Effector memory CD8-positive, alpha-beta T cell (primary cell): ENCODE data around the gene RFPL3.
"Not testable (repeated sequence)": the region's sequence is repeated elsewhere in the genome, so short reads cannot be mapped to it uniquely, and the experiment has no call there.

Experiments
- ATAC-seq: fragments of 150-1000 bp; cut with Tn5 transposase; replicated peaks from 2 replicates; pipeline ENCODE4 v1.10.0; 2021; ENCODE audit warnings: mild to moderate bottlenecking, moderate library complexity
- DNase-seq, 3 experiments: peaks; one replicate each; pipeline ENCODE4 v3.0.0; 2021
- H3K27ac Mint-ChIP-seq, 2 donors: one replicate each; pipeline ENCODE4 v1.8.0; 2022; ENCODE audit warnings: mild to moderate bottlenecking in 2 of 2, mixed read lengths in 2 of 2, moderate library complexity in 2 of 2
- H3K27me3 Mint-ChIP-seq, 2 donors: one replicate each; pipeline ENCODE4 v1.8.0; 2022; ENCODE audit warnings: mixed read lengths in 2 of 2
- H3K36me3 Mint-ChIP-seq: one replicate; pipeline ENCODE4 v1.8.0; 2022; ENCODE audit warnings: mild to moderate bottlenecking, moderate library complexity, mixed read lengths; ENCODE audit not compliant: insufficient read depth
- H3K4me1 Mint-ChIP-seq, 2 donors: one replicate each; pipeline ENCODE4 v1.8.0; 2022; ENCODE audit warnings: low read depth in 2 of 2, mixed read lengths in 2 of 2
- H3K4me3 Mint-ChIP-seq, 2 donors: one replicate each; pipeline ENCODE4 v1.8.0; 2022; ENCODE audit warnings: mild to moderate bottlenecking in 2 of 2, mixed read lengths in 2 of 2, moderate library complexity in 2 of 2
- H3K9me3 Mint-ChIP-seq, 2 donors: one replicate each; pipeline ENCODE4 v1.8.0; 2022; ENCODE audit warnings: mixed read lengths in 2 of 2

The RFPL3 gene

DNA sequence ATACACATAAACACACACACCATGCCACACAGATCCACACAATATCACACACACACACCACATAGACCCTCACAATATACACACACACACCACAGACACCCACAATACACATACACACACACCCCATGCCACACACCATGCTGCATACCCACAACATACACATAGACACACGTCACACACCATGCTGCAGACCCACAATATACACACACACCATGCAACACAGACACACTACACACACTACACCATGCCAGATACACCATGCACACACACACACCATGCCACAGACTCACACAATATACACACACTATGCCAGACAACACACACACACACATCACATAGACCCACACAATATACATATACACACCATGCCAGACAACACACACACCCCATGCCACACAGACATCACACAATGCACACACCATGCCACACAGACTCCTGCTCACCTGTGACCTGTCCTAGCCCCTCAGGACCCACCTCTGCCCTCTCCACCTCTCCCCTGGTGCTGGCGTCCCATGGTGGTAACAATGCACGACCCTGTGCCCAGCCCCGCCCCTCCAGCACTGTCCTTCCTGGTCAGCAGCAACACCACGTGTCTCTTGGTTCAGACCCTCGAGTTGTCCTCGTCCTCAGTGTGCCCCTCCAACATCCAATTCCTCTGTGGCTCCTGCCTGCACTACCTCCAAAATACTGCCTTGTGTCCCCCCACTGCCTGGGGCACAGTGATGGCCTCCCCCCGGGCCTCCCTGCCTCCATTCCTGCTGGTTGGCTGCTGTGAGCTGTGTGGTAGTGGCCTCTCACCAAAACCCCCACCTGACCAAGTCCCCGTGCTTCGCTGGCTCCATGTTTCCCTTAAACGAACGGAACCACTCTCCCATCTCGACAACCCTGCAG, 23.7 kb upstream of the RFPL3 start:
- Mint-ChIP-seq H3K4me3 (no peak overlapping the region), H3K4me1 (no peaks in the 10 kb centered on the region), H3K9me3 (no peaks in the 10 kb centered on the region), H3K27ac (no peak overlapping the region), H3K36me3 (no peaks in the 10 kb centered on the region), H3K27me3 (peaks cover 32 to 77% of the 10 kb centered on the region in 2 donors)
- ATAC-seq (no peak), DNase-seq (no peak)

GRCh38 chr22:32334660-32335365, 22.9 kb upstream of the RFPL3 start:
- H3K4me1 Mint-ChIP-seq = no peaks in the 10 kb centered on the region
- DNase-seq (no peak), ATAC-seq (no peak)
- H3K27ac Mint-ChIP-seq = no peak overlapping the region
- no peaks in the 10 kb centered on the region for H3K9me3 Mint-ChIP-seq
- no peaks in the 10 kb centered on the region for H3K36me3 Mint-ChIP-seq
- H3K4me3 Mint-ChIP-seq = no peak overlapping the region
- peaks cover 36 to 85% of the 10 kb centered on the region in 2 donors for H3K27me3 Mint-ChIP-seq

DNA sequence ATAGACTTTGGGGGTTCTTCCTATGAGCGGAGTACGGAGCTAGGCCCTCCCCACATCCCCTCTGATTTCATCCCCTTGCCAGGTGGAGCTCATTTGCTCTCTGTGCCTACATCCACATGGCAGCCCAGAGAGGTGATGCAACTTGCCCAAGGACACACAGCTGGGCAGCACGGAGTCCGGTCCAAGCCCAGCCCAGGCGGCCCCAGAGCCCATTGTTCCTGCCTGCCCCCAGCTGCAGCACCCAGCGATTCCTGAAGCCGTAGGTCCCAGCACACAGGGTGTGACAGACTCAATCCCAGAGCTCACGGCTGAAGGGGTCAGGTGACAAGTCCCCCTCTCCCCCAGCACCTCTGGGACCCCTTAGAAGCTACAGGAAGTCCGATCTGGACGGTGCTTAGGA, 22.2 kb upstream of the RFPL3 start:
- no peak for DNase-seq
- Mint-ChIP-seq H3K27ac (no peak overlapping the region), H3K4me3 (no peak overlapping the region), H3K4me1 (no peaks in the 10 kb centered on the region), H3K27me3 (peaks cover 41 to 85% of the 10 kb centered on the region in 2 donors), H3K9me3 (no peaks in the 10 kb centered on the region), H3K36me3 (no peaks in the 10 kb centered on the region)
- ATAC-seq = no peak

DNA sequence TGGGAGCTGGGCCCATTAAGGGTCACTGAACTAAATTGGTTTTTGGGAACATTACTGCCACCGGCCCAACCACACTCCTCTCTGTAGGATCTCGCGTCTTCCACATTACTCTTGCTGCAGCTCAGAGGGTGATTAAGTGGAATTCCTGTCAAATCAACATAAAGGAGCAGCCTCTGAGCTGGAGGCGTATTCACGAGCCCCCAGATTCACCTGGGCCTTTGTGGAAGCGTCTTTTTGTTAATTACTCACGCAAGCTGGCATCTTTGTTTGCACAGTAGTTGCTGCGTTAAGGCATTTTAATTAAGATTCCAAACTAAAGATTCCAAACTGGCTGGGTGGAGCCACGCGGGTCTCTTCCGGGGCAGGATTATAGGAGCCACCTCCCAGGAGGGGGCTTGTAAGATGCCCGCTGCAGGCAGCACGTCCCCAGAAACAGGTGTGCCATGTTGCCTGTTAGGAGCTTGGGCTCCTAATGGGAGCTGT, 21.5 kb upstream of the RFPL3 start:
- DNase-seq (no peak), ATAC-seq (no peak)
- no peak overlapping the region for H3K27ac Mint-ChIP-seq
- H3K4me1 Mint-ChIP-seq = no peaks in the 10 kb centered on the region
- H3K9me3 Mint-ChIP-seq = no peaks in the 10 kb centered on the region
- H3K27me3 Mint-ChIP-seq = peaks cover 43 to 85% of the 10 kb centered on the region in 2 donors
- no peaks in the 10 kb centered on the region for H3K36me3 Mint-ChIP-seq
- H3K4me3 Mint-ChIP-seq = no peak overlapping the region

DNA sequence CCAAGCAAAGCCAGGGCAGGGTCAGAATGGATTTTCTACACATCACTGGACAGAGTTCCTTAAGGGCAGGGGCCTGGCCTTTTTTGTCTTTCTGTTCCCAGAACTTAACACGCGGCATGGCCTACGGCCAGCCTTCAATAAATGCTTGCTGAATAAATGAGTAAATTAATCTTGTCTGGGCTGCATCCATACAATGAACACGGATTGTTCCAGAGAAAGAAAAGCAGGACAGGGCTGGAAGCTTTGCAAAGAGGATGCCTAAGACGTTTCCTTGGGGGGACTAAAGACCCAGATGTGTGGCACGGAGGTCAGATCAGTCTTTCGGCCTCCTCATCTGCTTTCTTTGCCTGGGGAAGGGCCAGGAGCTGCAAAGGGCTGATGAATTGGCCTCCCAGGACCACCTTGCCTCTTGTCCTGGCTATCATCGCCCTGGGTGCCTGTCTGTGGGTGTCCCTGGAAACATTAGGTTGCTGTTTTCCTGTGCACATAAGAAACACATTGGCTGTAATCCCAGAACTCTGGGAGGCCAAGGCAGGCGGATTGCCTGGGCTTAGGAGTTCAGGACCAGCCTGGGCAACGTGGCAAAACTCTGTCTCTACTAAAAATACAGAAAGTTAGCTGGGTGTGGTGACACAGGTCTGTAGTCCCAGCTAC, 20.8 kb upstream of the RFPL3 start:
- DNase-seq (no peak), ATAC-seq (no peak)
- no peak overlapping the region for H3K4me3 Mint-ChIP-seq
- no peaks in the 10 kb centered on the region for H3K4me1 Mint-ChIP-seq
- no peak overlapping the region for H3K27ac Mint-ChIP-seq
- no peaks in the 10 kb centered on the region for H3K36me3 Mint-ChIP-seq
- peaks cover 49 to 90% of the 10 kb centered on the region in 2 donors for H3K27me3 Mint-ChIP-seq
- H3K9me3 Mint-ChIP-seq = no peaks in the 10 kb centered on the region

- not testable (repeated sequence) for DNase-seq, H3K4me1 Mint-ChIP-seq, H3K4me3 Mint-ChIP-seq, H3K9me3 Mint-ChIP-seq, ATAC-seq, H3K27ac Mint-ChIP-seq, H3K36me3 Mint-ChIP-seq
- H3K27me3 Mint-ChIP-seq = peaks cover 48 to 90% of the 10 kb centered on the region in 2 donors
Measured at GRCh38 chr22:32337425-32337824, 20.2 kb upstream of the RFPL3 start.

- H3K27me3 Mint-ChIP-seq = peaks cover 43 to 90% of the 10 kb centered on the region in 2 donors
Measured at GRCh38 chr22:32338757-32339156, 18.9 kb upstream of the RFPL3 start.

DNA sequence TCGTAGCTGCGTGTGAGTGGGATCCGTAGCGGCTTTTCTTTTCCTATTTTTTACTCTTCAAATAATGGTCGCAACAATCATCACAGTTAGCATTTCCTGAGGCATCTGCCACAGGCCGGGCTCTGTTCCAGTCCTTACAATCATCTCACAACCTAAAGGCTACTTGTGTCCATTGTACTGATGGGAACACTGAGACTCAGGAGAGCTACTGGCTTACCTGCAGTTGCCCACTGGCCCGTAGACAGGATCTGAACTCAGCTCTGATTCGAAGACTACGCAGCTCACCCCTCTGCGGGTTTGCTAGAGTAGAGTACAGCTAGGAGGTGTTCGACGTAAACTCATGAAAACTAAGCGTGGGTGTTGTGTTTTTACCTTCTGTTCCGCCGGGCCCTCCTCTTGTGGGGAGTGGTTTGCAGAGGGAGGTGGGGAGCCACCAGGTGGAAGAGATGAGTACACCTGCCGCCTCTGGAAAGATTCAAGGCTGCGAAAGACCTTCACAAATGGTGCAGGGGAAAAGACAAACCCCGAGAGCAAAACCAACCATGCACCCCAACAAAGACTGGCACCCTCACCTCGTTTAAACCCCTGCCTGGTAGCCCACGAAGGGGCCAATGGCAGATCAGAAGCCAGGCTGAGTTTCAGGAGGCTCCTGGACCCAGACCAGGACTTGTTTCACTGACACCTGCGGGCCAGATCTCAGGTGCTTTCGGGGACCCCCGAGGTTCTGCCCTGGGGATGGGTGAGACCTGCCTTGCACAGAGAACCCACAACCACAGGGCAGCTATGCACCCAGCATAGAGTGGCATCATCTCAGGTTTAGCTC, 18.3 kb upstream of the RFPL3 start:
- Mint-ChIP-seq H3K36me3 (no peaks in the 10 kb centered on the region), H3K4me3 (no peak overlapping the region), H3K4me1 (no peaks in the 10 kb centered on the region), H3K9me3 (no peaks in the 10 kb centered on the region), H3K27me3 (peaks cover 37 to 90% of the 10 kb centered on the region in 2 donors), H3K27ac (no peak overlapping the region)
- ATAC-seq (no peak), DNase-seq (no peak)

More at GRCh38 chr22:32338757-32339156, 18.9 kb upstream of the RFPL3 start:
- DNase-seq = no peak
- H3K9me3 Mint-ChIP-seq = no peaks in the 10 kb centered on the region
- no peak for ATAC-seq
- H3K36me3 Mint-ChIP-seq = no peaks in the 10 kb centered on the region
- H3K4me3 Mint-ChIP-seq = no peak overlapping the region
- no peaks in the 10 kb centered on the region for H3K4me1 Mint-ChIP-seq
- H3K27ac Mint-ChIP-seq = no peak overlapping the region

- H3K27me3 Mint-ChIP-seq = peaks cover 41 to 84% of the 10 kb centered on the region in 2 donors
- DNase-seq = no peak
- peak overlapping the region in 1 of 2 donors; percentile 30 for H3K27ac Mint-ChIP-seq
- H3K4me1 Mint-ChIP-seq = no peaks in the 10 kb centered on the region
- H3K36me3 Mint-ChIP-seq = no peaks in the 10 kb centered on the region
- H3K4me3 Mint-ChIP-seq = no peak overlapping the region
- no peak for ATAC-seq
- no peaks in the 10 kb centered on the region for H3K9me3 Mint-ChIP-seq
Measured at GRCh38 chr22:32340411-32340810, 17.3 kb upstream of the RFPL3 start.

DNA sequence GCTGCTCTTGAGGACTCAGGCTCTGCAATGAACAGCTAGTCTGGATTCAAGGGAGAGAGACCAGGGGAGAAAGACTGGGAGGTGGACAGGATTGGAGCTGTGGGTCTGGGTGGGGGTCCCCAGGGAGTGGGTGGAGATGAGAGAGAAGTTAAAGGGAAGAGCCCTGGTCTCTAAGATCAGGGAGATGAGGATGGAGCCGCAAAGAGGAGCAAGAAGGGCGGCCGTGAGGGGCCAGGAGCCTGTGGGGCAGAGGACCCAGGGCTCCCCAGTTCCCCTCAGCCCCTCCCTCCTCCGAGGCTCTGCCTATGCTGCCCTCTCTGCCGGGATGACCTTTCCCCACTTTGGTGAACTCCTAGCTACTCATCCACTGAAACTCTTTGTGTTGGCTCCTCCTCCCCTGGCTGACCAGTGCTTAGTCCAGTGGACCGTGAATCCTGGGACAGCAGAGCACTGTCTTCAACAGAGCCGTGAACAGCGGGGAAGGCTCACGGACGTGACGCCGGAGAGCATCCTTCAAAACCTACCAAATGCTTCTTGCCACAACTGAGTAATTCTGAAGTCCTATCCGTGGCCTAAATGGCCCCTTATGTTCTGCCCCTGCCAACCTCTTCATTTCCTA, 16.4 kb upstream of the RFPL3 start:
- Mint-ChIP-seq H3K4me3 (no peak overlapping the region), H3K9me3 (no peaks in the 10 kb centered on the region), H3K27ac (no peak overlapping the region), H3K36me3 (no peaks in the 10 kb centered on the region), H3K27me3 (peaks cover 46 to 84% of the 10 kb centered on the region in 2 donors), H3K4me1 (no peaks in the 10 kb centered on the region)
- DNase-seq (no peak), ATAC-seq (no peak)

DNA sequence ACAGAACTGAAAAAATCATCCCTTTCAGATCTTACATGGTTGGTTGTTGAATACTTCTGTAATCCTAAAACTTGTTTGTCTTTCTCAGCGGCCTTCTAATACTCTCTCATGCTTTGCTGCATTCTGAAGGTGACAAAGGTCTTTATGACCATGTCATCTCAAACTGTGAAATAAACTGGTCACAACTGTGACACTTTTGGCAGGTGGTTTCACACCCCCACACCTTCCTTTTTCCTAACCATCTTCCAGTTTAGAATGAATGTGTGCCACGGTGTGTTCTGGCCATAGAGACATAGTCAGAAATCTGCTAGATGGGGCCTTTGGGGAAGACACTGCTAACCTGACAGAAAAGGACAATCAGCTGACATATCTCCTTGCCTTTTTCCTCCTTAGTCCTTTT, 14.7 kb upstream of the RFPL3 start:
- no peaks in the 10 kb centered on the region for H3K4me1 Mint-ChIP-seq
- H3K27me3 Mint-ChIP-seq = peaks cover 46 to 75% of the 10 kb centered on the region in 2 donors
- no peak overlapping the region for H3K27ac Mint-ChIP-seq
- no peaks in the 10 kb centered on the region for H3K36me3 Mint-ChIP-seq
- H3K9me3 Mint-ChIP-seq = no peaks in the 10 kb centered on the region
- ATAC-seq = no peak
- H3K4me3 Mint-ChIP-seq = no peak overlapping the region
- DNase-seq = no peak

DNA sequence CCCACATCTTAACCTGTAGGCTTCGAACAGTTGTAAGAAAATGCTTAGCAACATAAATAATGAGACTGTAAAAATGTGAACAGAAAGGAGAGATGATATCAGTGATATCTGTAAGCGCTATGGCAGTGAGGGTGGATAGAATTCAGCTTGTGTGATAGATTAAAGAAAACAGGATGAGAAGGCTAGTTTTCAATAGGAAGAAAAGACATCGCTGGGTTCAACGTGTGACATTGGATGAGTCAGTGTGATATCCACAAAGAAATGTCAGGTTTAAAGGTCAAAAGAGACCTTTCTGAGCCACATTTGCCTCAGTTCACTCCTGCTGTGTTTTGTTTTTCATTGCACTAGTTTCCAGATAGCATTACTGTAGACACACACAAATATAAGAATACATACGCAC, 13.7 kb upstream of the RFPL3 start:
- H3K36me3 Mint-ChIP-seq = no peaks in the 10 kb centered on the region
- ATAC-seq = no peak
- no peak overlapping the region for H3K4me3 Mint-ChIP-seq
- peaks cover 46 to 66% of the 10 kb centered on the region in 2 donors for H3K27me3 Mint-ChIP-seq
- H3K9me3 Mint-ChIP-seq = no peaks in the 10 kb centered on the region
- no peaks in the 10 kb centered on the region for H3K4me1 Mint-ChIP-seq
- DNase-seq = no peak
- H3K27ac Mint-ChIP-seq = no peak overlapping the region
